B cell (primary cell): ENCODE results near the gene SYNE1.

Experiments
- CTCF ChIP-seq: fragments of 200-600 bp; IDR thresholded peaks from one replicate; pipeline ENCODE4 v1.8.0; 2022; ENCODE audit warnings: antibody characterized with exemption, mild to moderate bottlenecking
- EZH2 ChIP-seq: IDR thresholded peaks from 2 replicates; pipeline ENCODE4 v1.6.1; 2012; ENCODE audit warnings: borderline replicate concordance, low read depth, mild to moderate bottlenecking, moderate library complexity, low read length; ENCODE audit not compliant: insufficient read depth, poor library complexity, severe bottlenecking

- TF ChIP-seq CTCF (no peak), EZH2 (no peak)
These were observed 302.6 kb downstream of the SYNE1 start for GRCh38 chr6:152334555-152334954.
